Measurements from ENCODE around the gene SEMA3F.

The SEMA3F gene

GRCh38 chr3:50157827-50158529 lies 2.9 kb downstream of the SEMA3F start:
- DNase-seq, result no peak

- no peak for DNase-seq
Measured at GRCh38 chr3:50158530-50159146, 3.5 kb downstream of the SEMA3F start.

- DNase-seq, result no peak
Measured at GRCh38 chr3:50160561-50160983, 5.4 kb downstream of the SEMA3F start.

- no peak for DNase-seq
Measured at GRCh38 chr3:50161320-50161719, 6.2 kb downstream of the SEMA3F start.

- no peak for DNase-seq
Measured at GRCh38 chr3:50162034-50162883, 7.1 kb downstream of the SEMA3F start.

- DNase-seq, result no peak
Measured at GRCh38 chr3:50163572-50164455, 8.7 kb downstream of the SEMA3F start.

- no peak for DNase-seq
Measured at GRCh38 chr3:50164481-50164880, 9.4 kb downstream of the SEMA3F start.

GRCh38 chr3:50164984-50165909 lies 10.1 kb downstream of the SEMA3F start:
- DNase-seq, result no peak

- DNase-seq, result no peak
Measured at GRCh38 chr3:50165910-50166538, 10.9 kb downstream of the SEMA3F start.

GRCh38 chr3:50166620-50167019 lies 11.5 kb downstream of the SEMA3F start:
- DNase-seq, result no peak

- DNase-seq, result no peak
Measured at GRCh38 chr3:50167069-50167840, 12.1 kb downstream of the SEMA3F start.

GRCh38 chr3:50167841-50168209 lies 12.7 kb downstream of the SEMA3F start:
- no peak for DNase-seq

- no peak for DNase-seq
Measured at GRCh38 chr3:50168388-50168787, 13.3 kb downstream of the SEMA3F start.

- no peak for DNase-seq
Measured at GRCh38 chr3:50168791-50169190, 13.7 kb downstream of the SEMA3F start.

- no peak for DNase-seq
Measured at GRCh38 chr3:50169232-50169832, 14.2 kb downstream of the SEMA3F start.

GRCh38 chr3:50169858-50170257 lies 14.7 kb downstream of the SEMA3F start:
- DNase-seq, result no peak

- no peak for DNase-seq
Measured at GRCh38 chr3:50170689-50171088, 15.6 kb downstream of the SEMA3F start.

- DNase-seq, result no peak
Measured at GRCh38 chr3:50171540-50172301, 16.6 kb downstream of the SEMA3F start.

- peak; percentile 73 for DNase-seq
Measured at GRCh38 chr3:50172626-50173220, 17.6 kb downstream of the SEMA3F start.

All from hematopoietic multipotent progenitor cell treated with erythropoietin and hydrocortisone succinate and interleukin-3 and kit ligand, for 8 days (in vitro differentiated cells).